ENCODE data around the gene AREL1.

The AREL1 gene

DNA sequence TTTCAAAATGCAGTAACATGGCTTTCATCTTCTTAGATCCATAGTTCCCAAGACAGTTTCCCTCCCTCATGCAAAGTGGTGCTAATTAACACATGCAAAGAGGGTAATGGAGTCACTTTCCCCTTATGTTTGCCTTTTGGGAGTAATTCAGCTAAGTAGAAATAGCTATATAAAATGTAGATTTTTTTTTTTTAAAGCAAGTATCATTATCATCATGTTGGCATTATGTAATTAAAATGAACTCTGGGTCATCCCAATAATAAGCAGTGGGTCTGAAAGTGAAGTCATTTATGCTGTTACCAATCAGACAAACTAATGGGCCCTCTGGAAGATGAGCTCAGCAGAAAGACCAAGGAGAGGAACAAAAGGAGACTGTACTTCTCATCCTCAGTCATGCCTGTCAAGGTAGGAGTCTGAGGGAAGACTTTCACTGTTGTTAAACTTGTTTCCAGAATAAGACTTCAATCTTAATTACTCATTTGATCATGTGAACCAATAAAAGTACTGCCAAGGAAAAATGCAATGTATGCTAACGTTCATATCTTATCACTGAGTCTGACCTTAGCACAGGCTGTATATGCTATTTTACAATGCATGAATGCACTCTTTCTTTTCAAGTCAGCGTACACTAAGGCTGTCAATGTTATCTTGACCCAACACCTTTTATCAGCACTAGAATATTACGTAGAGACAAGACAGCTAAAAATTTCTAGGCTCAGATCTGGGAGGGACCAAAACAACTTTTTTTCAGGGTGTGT, 26.8 kb downstream of the AREL1 start:
- Histone ChIP-seq H3K9me2 (replicated peaks; ENCODE audit: low read depth, low read length) (no peaks in the 10 kb centered on the region), H2AFZ (ENCODE audit: low read length) (no peak overlapping the region), H3K4me2 (ENCODE audit: low read depth, low read length, poor library complexity, severe bottlenecking) (no peak overlapping the region), H3K27me3 (ENCODE audit: insufficient read depth, low read length, poor library complexity, severe bottlenecking) (no peaks in the 10 kb centered on the region), H3K9ac (ENCODE audit: low read depth, low read length, poor library complexity, severe bottlenecking) (no peak overlapping the region), H3K36me3 (ENCODE audit: insufficient read depth, low read length) (peaks cover 74% of the 10 kb centered on the region), H4K20me1 (ENCODE audit: insufficient read depth, low read length, poor library complexity, severe bottlenecking) (no peaks in the 10 kb centered on the region), H3K4me3 (ENCODE audit: low read length, poor library complexity, severe bottlenecking) (no peak overlapping the region), H3K4me1 (ENCODE audit: insufficient read depth, low read length, poor library complexity, severe bottlenecking) (peaks cover 10% of the 10 kb centered on the region), H3K79me2 (ENCODE audit: insufficient read depth, low read length) (no peaks in the 10 kb centered on the region), H3K9me3 (ENCODE audit: insufficient read depth, low read depth, low read length) (no peaks in the 10 kb centered on the region), H3F3A (ENCODE audit: low read depth) (no peaks in the 10 kb centered on the region)
- no peak for TF ChIP-seq EZH2phosphoT487 (IDR thresholded peaks at IDR 0.05; ENCODE audit: borderline replicate concordance)
- TF ChIP-seq, protein P1, sequence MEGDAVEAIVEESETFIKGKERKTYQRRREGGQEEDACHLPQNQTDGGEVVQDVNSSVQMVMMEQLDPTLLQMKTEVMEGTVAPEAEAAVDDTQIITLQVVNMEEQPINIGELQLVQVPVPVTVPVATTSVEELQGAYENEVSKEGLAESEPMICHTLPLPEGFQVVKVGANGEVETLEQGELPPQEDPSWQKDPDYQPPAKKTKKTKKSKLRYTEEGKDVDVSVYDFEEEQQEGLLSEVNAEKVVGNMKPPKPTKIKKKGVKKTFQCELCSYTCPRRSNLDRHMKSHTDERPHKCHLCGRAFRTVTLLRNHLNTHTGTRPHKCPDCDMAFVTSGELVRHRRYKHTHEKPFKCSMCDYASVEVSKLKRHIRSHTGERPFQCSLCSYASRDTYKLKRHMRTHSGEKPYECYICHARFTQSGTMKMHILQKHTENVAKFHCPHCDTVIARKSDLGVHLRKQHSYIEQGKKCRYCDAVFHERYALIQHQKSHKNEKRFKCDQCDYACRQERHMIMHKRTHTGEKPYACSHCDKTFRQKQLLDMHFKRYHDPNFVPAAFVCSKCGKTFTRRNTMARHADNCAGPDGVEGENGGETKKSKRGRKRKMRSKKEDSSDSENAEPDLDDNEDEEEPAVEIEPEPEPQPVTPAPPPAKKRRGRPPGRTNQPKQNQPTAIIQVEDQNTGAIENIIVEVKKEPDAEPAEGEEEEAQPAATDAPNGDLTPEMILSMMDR (conservative IDR thresholded peaks at IDR 0.05; ENCODE audit: low read length), result no peak

DNA sequence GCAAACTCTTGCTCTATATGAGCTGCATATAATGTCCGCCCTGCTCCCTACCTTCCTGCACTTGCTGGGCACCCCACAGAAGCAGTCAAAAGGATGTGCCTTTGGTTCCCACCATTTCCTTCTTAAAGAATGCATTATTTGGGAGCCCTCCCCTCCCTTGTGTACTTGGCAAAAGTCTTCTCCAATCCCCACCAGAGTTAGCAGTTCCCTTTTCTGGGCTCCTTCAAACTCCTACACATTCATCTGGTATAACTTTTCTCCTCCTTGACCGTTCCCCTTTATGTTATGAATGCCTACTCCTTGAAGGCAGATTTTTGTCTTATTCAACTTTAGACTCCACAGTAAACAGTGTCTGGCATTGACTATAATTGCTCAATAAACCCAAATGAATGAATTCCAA, 27.8 kb downstream of the AREL1 start:
- H3K79me2 ChIP-seq (ENCODE audit: insufficient read depth, low read length), result no peaks in the 10 kb centered on the region
- H3K27me3 ChIP-seq (ENCODE audit: insufficient read depth, low read length, poor library complexity, severe bottlenecking), result no peaks in the 10 kb centered on the region
- TF ChIP-seq, protein P1 (conservative IDR thresholded peaks at IDR 0.05; ENCODE audit: low read length), result no peak
- TF ChIP-seq EZH2phosphoT487 (IDR thresholded peaks at IDR 0.05; ENCODE audit: borderline replicate concordance), result no peak
- no peaks in the 10 kb centered on the region for H3K9me2 ChIP-seq (replicated peaks; ENCODE audit: low read depth, low read length)
- no peak overlapping the region for H3K4me3 ChIP-seq (ENCODE audit: low read length, poor library complexity, severe bottlenecking)
- no peak overlapping the region for H2AFZ ChIP-seq (ENCODE audit: low read length)
- H3K4me2 ChIP-seq (ENCODE audit: low read depth, low read length, poor library complexity, severe bottlenecking), result no peak overlapping the region
- H3K36me3 ChIP-seq (ENCODE audit: insufficient read depth, low read length), result peaks cover 73% of the 10 kb centered on the region
- H3K9ac ChIP-seq (ENCODE audit: low read depth, low read length, poor library complexity, severe bottlenecking), result no peak overlapping the region
- H4K20me1 ChIP-seq (ENCODE audit: insufficient read depth, low read length, poor library complexity, severe bottlenecking), result no peaks in the 10 kb centered on the region
- no peaks in the 10 kb centered on the region for H3K9me3 ChIP-seq (ENCODE audit: insufficient read depth, low read depth, low read length)
- H3K4me1 ChIP-seq (ENCODE audit: insufficient read depth, low read length, poor library complexity, severe bottlenecking), result peaks cover 10% of the 10 kb centered on the region
- no peaks in the 10 kb centered on the region for H3F3A ChIP-seq (ENCODE audit: low read depth)

DNA sequence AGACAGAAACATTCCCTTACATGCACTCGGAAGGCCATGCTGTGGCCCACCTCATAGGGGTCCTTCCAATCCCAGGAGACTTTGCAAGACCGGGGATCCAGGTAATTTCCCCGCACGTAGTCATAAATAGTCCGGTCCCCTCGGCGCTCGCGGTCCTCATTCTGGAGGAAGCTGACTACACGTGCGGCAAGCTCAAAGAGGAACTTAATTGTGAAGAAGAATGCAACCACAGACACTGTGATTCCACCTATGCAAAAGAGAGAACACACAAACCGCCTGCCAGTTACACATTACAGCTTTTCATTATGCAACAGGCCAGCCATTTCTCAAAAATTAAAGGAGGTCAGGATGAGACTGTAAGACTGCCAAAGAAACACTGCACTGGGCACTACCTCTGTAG, 28.4 kb downstream of the AREL1 start:
- Histone ChIP-seq H3K79me2 (ENCODE audit: insufficient read depth, low read length) (no peaks in the 10 kb centered on the region), H3K4me2 (ENCODE audit: low read depth, low read length, poor library complexity, severe bottlenecking) (no peak overlapping the region), H3K4me3 (ENCODE audit: low read length, poor library complexity, severe bottlenecking) (no peak overlapping the region)

More for the DNA sequence above, 28.4 kb downstream of the AREL1 start:
- Histone ChIP-seq H3F3A (ENCODE audit: low read depth) (no peaks in the 10 kb centered on the region), H3K36me3 (ENCODE audit: insufficient read depth, low read length) (peaks cover 69% of the 10 kb centered on the region), H3K9me2 (replicated peaks; ENCODE audit: low read depth, low read length) (no peaks in the 10 kb centered on the region), H3K27me3 (ENCODE audit: insufficient read depth, low read length, poor library complexity, severe bottlenecking) (no peaks in the 10 kb centered on the region), H2AFZ (ENCODE audit: low read length) (no peak overlapping the region), H3K4me1 (ENCODE audit: insufficient read depth, low read length, poor library complexity, severe bottlenecking) (peaks cover 10% of the 10 kb centered on the region), H4K20me1 (ENCODE audit: insufficient read depth, low read length, poor library complexity, severe bottlenecking) (no peaks in the 10 kb centered on the region), H3K9ac (ENCODE audit: low read depth, low read length, poor library complexity, severe bottlenecking) (no peak overlapping the region), H3K9me3 (ENCODE audit: insufficient read depth, low read depth, low read length) (no peaks in the 10 kb centered on the region)
- no peak for TF ChIP-seq EZH2phosphoT487 (IDR thresholded peaks at IDR 0.05; ENCODE audit: borderline replicate concordance)
- TF ChIP-seq, protein P1 (conservative IDR thresholded peaks at IDR 0.05; ENCODE audit: low read length), result no peak
